Measurements from ENCODE around the gene SASS6. TPM values are rescaled to one million over a fixed set of nuclear protein-coding genes. Genes with fewer than 3 reads are reported as not detected.

The SASS6 gene
- total RNA-seq, 1 experiment from 2014 or later: 10.1 TPM

DNA sequence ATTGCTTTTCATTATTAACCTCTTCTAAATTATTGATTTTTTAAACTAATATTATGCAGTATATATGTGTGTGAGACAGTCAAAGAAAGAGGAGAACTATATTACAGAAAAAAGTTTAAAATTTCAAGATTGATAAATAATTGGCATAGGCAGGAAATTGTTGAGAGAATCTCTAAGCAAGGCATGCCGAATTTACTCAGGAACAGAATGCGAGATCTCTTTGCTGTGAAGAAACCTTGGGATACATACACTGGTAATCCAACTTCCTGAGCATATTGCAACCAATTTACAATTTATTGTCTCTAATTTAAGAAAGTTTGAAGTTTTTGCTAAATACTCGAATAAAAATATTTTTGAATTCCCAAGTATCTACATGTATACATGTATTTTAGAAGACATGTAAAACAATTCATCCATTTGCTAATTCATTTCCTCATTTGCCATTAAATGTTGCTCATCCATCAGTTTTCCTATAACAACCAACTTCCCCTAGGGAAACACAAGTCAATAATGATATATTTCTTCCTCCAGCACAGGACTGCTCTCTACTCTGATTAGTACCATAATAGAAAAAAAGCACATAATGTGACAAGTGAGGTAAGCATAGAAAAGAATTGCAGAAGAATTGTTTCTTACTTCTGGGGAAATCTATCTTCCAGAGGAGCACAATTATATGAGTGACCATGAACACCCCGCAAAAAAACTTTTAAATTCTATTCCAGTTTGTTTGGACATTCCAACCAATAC is 44.7 kb upstream of the SASS6 start:
- no peaks in the 10 kb centered on the region for H3K9me3 Mint-ChIP-seq (ENCODE audit: unreplicated experiment)
- H3K27me3 Mint-ChIP-seq (ENCODE audit: insufficient read depth, unreplicated experiment): no peaks in the 10 kb centered on the region
- H3K9me3 ChIP-seq: no peaks in the 10 kb centered on the region
- no peak overlapping the region for H3K27ac Mint-ChIP-seq (ENCODE audit: unreplicated experiment)
- intact Hi-C loops (cut with micrococcal nuclease; ENCODE audit: unreplicated experiment): no loop called here
- no peaks in the 10 kb centered on the region for H3K36me3 ChIP-seq (ENCODE audit: control insufficient read depth, insufficient read depth, low read length)
- no peak overlapping the region for H3K4me3 ChIP-seq (ENCODE audit: low read depth, low read length)
- POLR2A ChIA-PET: no interaction called here
- CTCF ChIA-PET: no interaction called here
- no TSS peak for BruUV-seq (replicated peaks)
- H3K4me1 Mint-ChIP-seq (ENCODE audit: low read depth, unreplicated experiment): no peaks in the 10 kb centered on the region
- no peak overlapping the region for H3K4me3 Mint-ChIP-seq (ENCODE audit: unreplicated experiment)
- H3K36me3 Mint-ChIP-seq (ENCODE audit: insufficient read depth, unreplicated experiment): peaks cover 5% of the 10 kb centered on the region
- DNase-seq: no peak
- TF ChIP-seq, protein P1, sequence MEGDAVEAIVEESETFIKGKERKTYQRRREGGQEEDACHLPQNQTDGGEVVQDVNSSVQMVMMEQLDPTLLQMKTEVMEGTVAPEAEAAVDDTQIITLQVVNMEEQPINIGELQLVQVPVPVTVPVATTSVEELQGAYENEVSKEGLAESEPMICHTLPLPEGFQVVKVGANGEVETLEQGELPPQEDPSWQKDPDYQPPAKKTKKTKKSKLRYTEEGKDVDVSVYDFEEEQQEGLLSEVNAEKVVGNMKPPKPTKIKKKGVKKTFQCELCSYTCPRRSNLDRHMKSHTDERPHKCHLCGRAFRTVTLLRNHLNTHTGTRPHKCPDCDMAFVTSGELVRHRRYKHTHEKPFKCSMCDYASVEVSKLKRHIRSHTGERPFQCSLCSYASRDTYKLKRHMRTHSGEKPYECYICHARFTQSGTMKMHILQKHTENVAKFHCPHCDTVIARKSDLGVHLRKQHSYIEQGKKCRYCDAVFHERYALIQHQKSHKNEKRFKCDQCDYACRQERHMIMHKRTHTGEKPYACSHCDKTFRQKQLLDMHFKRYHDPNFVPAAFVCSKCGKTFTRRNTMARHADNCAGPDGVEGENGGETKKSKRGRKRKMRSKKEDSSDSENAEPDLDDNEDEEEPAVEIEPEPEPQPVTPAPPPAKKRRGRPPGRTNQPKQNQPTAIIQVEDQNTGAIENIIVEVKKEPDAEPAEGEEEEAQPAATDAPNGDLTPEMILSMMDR (IDR thresholded peaks at IDR 0.05; ENCODE audit: insufficient read depth in 1 of 2, low read depth in 1 of 2, low read length in 1 of 2, severe bottlenecking in 1 of 2, unreplicated experiment in 1 of 2): no peak
- H3K4me1 ChIP-seq: no peaks in the 10 kb centered on the region
- no peaks in the 10 kb centered on the region for H3K27me3 ChIP-seq (replicated peaks; ENCODE audit: control insufficient read depth, insufficient read depth, low read length)

DNA sequence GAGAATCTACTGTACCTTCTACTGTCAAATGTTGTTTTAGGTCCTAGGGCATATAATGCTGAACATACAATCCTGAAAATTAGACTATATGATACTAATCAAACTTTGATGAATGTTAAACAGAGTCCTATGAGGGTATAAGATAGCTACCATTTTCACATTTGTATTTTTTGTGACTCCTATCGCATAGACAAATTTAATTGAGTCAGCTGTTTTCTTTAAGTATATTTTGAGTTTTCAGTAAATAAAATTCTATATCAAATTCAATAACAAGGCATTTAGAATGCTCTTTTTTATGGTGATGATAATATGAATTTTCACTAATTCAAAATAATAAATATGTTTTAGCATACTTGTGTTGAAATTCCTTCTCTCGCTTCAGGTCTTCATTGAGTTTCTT is 35.3 kb upstream of the SASS6 start:
- Histone ChIP-seq H3K36me3 (ENCODE audit: control insufficient read depth, insufficient read depth, low read length) (no peaks in the 10 kb centered on the region), H3K9me3 (no peaks in the 10 kb centered on the region), H3K27me3 (replicated peaks; ENCODE audit: control insufficient read depth, insufficient read depth, low read length) (no peaks in the 10 kb centered on the region), H3K4me1 (no peaks in the 10 kb centered on the region), H3K4me3 (ENCODE audit: low read depth, low read length) (no peak overlapping the region)
- no peaks in the 10 kb centered on the region for H3K36me3 Mint-ChIP-seq (ENCODE audit: insufficient read depth, unreplicated experiment)
- ChIA-PET POLR2A (no interaction called here), CTCF (no interaction called here)
- no peak overlapping the region for H3K27ac Mint-ChIP-seq (ENCODE audit: unreplicated experiment)
- no peaks in the 10 kb centered on the region for H3K9me3 Mint-ChIP-seq (ENCODE audit: unreplicated experiment)
- intact Hi-C loops (cut with micrococcal nuclease; ENCODE audit: unreplicated experiment): no loop called here
- no TSS peak for BruUV-seq (replicated peaks)
- TF ChIP-seq, protein P1 (IDR thresholded peaks at IDR 0.05; ENCODE audit: insufficient read depth in 1 of 2, low read depth in 1 of 2, low read length in 1 of 2, severe bottlenecking in 1 of 2, unreplicated experiment in 1 of 2): no peak
- no peaks in the 10 kb centered on the region for H3K27me3 Mint-ChIP-seq (ENCODE audit: insufficient read depth, unreplicated experiment)
- no peak for DNase-seq
- H3K4me3 Mint-ChIP-seq (ENCODE audit: unreplicated experiment): no peak overlapping the region
- H3K4me1 Mint-ChIP-seq (ENCODE audit: low read depth, unreplicated experiment): no peaks in the 10 kb centered on the region

DNA sequence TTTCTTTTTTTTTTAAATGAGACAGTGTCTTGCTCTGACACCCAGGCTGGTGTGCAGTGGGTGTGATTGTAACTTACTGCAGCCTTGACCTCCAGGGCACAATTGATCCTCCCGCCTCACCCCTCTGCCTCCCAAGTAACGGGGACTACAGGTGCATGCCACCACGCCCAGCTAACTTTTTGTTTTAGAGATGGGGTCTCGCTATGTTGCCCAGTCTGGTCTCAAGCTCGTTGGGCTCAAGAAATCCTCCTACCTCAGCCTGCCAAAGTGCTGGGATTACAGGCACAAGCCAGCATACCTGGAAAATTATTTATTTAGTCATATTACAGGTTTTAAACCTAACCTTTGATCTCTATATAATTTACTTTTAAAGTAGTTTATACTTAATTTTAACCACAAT is 32.0 kb upstream of the SASS6 start:
- Histone ChIP-seq H3K27me3 (replicated peaks; ENCODE audit: control insufficient read depth, insufficient read depth, low read length) (no peaks in the 10 kb centered on the region), H3K9me3 (no peaks in the 10 kb centered on the region), H3K4me1 (no peaks in the 10 kb centered on the region), H3K36me3 (ENCODE audit: control insufficient read depth, insufficient read depth, low read length) (no peaks in the 10 kb centered on the region), H3K4me3 (ENCODE audit: low read depth, low read length) (no peak overlapping the region)
- no peaks in the 10 kb centered on the region for H3K36me3 Mint-ChIP-seq (ENCODE audit: insufficient read depth, unreplicated experiment)
- CTCF ChIA-PET: no interaction called here
- intact Hi-C loops (cut with micrococcal nuclease; ENCODE audit: unreplicated experiment): no loop called here
- no peak overlapping the region for H3K27ac Mint-ChIP-seq (ENCODE audit: unreplicated experiment)
- H3K27me3 Mint-ChIP-seq (ENCODE audit: insufficient read depth, unreplicated experiment): peaks cover 2% of the 10 kb centered on the region
- DNase-seq: no peak
- no TSS peak for BruUV-seq (replicated peaks)
- no peaks in the 10 kb centered on the region for H3K9me3 Mint-ChIP-seq (ENCODE audit: unreplicated experiment)
- POLR2A ChIA-PET: no interaction called here
- H3K4me3 Mint-ChIP-seq (ENCODE audit: unreplicated experiment): no peak overlapping the region
- TF ChIP-seq, protein P1 (IDR thresholded peaks at IDR 0.05; ENCODE audit: insufficient read depth in 1 of 2, low read depth in 1 of 2, low read length in 1 of 2, severe bottlenecking in 1 of 2, unreplicated experiment in 1 of 2): no peak
- no peaks in the 10 kb centered on the region for H3K4me1 Mint-ChIP-seq (ENCODE audit: low read depth, unreplicated experiment)
